AG09319 (cell line): ENCODE measurements around the gene CCDC185.

Experiments
- DNase-seq: peaks from one replicate; pipeline ENCODE4 v3.0.0-alpha.2; 2010; ENCODE audit warnings: low read depth; ENCODE audit errors: extremely low read depth
- CTCF ChIP-seq: IDR thresholded peaks from 2 replicates; pipeline ENCODE4 v1.5.1; 2011; ENCODE audit warnings: low read depth, mild to moderate bottlenecking, inconsistent platforms, low read length, moderate library complexity

CCDC185 gene

DNA sequence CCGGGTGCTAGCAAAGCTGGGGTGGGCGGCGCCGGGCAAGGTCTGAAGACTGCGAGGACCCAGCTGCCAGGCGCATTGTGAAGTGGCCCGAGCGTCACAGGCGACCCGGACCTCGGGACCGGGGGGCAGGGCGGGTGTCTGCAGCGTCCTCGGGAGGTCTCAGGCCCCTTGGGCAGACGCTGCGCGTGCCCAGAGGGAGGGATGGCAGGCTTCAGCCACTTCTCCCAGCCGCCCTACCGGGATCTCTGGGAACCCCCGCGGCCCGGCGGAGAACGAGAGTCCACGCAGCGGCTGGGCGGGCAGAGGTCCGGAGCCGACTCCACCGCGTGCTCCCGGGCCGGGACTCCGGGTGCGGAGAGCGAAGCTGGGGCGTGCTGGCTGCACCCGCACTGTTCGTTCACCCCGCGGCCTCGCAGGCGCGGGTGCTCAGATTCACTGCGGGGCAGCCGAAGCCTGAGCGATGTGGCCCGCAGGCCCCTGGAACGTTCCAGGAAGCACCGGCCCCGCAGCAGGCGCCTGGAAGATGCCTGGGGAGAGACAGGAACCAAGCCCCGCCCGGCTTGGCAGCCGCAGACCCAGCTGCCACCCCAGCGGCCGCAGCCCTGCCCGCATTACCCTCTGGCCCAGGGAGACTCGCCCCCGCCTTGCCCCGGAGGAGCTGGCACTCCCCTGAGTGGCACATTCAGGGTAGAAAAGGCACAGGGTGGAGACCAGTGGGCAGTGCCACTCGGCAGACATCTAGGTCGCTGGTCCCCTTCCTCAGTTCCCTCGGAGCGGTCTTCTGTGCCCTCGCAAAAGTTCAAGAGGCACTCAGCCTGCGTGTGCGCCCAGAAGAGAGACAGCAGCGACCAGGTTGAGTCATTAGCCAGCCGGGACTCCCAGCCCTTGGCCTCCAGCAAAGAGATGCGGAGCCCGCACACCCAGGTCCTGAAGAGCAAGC is at the start of gene CCDC185:
TSS of gene CCDC185 (plus strand) at position 141 of the 940 bp plus-strand sequence. CDS start at position 202, 61 bp downstream.
- DNase-seq: no peak
- TF ChIP-seq CTCF: no peak

- no peak for DNase-seq
- TF ChIP-seq CTCF: no peak
Observed at GRCh38 chr1:223343692-223344091, 49.5 kb upstream of the CCDC185 start.

DNA sequence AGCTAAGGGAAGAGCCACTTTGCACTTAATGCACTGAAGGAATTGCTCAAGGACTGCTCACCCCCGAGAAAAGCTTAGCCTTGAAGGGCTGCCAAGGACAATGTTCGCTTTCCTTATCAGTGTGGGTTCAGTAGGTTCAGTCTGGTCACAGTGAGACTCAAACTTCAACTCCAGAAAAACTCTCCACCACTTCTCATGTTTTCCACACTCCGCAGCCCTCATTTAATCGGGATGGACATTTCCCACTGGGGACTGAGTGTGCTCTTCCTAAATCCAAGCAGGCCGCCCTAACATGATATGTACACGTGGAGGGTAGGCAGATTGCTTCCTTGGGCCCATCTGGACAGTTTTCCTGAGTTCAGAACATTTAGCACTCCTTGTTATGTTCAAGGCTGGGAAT is 48.7 kb upstream of the CCDC185 start:
- DNase-seq: no peak
- TF ChIP-seq CTCF: no peak

DNA sequence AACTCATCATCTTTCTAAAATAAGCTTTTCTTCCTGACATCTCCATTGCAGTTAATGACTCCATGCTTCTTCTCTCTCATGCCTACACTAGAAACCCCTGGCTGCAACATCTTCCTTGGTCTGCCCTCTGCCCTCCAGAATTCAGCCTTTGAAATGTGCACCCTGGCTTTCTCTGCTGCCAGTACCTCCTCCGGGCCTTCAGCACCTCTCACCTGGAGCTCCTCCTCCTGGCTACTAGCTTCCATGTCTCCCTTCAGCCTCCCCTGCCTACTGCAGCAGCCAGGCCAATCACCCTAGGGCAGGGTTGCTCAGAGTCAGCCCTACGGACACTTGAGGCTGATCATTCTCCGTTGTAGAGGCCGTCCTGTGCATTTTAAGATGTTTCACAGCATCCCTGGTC is 47.5 kb upstream of the CCDC185 start:
- no peak for TF ChIP-seq CTCF
- no peak for DNase-seq

DNA sequence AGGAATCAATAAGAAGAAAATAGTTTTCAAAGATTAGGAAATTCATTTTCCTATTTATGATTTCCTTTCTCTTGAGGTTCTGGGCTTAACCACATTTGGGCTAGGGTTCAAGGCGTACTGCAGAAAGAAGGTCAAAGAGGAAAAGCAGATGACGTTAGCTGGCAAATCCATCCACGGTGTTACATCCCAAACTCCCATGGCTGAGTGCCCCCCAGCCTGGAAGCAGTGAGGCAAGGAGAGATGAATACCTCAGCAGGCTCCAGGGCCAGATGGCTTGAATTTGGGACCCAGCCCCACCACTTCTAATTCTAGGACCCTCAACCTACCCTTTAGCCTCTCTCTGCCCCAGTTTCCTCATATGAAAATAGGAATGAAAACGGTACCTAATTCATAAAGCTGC is 46.9 kb upstream of the CCDC185 start:
- TF ChIP-seq CTCF: no peak
- no peak for DNase-seq

DNA sequence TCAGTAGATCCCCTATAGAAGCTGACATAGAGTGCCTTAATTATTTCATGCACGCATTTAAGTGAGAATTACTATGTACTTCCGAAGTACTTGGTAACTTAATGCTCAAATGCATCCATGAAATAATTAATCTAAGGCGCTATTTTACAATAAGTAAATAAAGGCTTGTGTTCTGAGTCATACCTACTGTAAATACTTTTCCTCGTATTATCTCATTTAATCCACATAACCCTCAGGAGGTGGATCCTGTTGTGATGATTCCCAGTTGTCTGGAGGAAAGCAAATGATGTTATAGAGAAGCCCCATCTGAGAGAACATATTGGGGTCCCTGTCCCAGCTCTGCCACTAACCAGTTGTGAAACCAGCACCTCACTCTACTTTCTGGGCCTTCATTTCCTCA is 45.6 kb upstream of the CCDC185 start:
- TF ChIP-seq CTCF: no peak
- no peak for DNase-seq

DNA sequence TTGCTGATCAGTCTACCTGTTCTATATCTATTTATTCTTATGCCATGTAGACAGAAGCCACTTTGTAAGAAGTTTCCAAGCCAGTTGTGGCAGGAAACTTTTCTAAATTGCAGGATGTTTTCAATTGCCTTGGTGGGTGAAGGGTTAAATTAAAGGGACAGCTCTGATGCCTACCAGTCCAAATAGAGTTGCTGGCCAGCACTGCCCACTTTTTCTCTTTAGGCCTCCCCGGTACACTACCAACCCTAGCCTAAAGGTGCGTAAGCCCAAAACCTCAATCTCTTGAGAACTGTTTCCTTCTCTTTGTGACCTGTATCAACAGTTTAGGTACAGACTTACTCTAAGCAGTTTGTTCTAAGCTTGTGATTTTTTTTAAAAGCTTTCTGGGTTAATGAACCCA is 44.8 kb upstream of the CCDC185 start:
- TF ChIP-seq CTCF: no peak
- DNase-seq: no peak
